ENCODE measurements around the gene SSH3.
A peak's percentile ranks its signal among the peaks of the same experiment; 100 is the strongest.

The SSH3 gene

GRCh38 chr11:67285541-67286498 is 17.5 kb upstream of the SSH3 start:
- H3K27ac ChIP-seq (ENCODE audit: low read length) = no peak overlapping the region

GRCh38 chr11:67286621-67287333 is 16.6 kb upstream of the SSH3 start:
- Histone ChIP-seq H3K9ac (ENCODE audit: low read length) (no peak overlapping the region), H3K27me3 (ENCODE audit: control insufficient read depth, insufficient read depth, low read length) (no peaks in the 10 kb centered on the region), H3K4me3 (ENCODE audit: low read length) (no peak overlapping the region), H3K27ac (ENCODE audit: low read length) (no peak overlapping the region), H3K36me3 (ENCODE audit: control insufficient read depth, low read depth, low read length) (peaks cover 39% of the 10 kb centered on the region), H3K9me3 (ENCODE audit: control insufficient read depth, low read depth, low read length) (no peaks in the 10 kb centered on the region), H3K4me1 (ENCODE audit: control insufficient read depth, low read depth, low read length) (peaks cover 9% of the 10 kb centered on the region)

More at GRCh38 chr11:67285541-67286498, 17.5 kb upstream of the SSH3 start:
- Histone ChIP-seq H3K9ac (ENCODE audit: low read length) (no peak overlapping the region), H3K9me3 (ENCODE audit: control insufficient read depth, low read depth, low read length) (no peaks in the 10 kb centered on the region), H3K4me1 (ENCODE audit: control insufficient read depth, low read depth, low read length) (peaks cover 9% of the 10 kb centered on the region), H3K36me3 (ENCODE audit: control insufficient read depth, low read depth, low read length) (peaks cover 45% of the 10 kb centered on the region), H3K4me3 (ENCODE audit: low read length) (no peak overlapping the region), H3K27me3 (ENCODE audit: control insufficient read depth, insufficient read depth, low read length) (no peaks in the 10 kb centered on the region)

GRCh38 chr11:67287355-67288197 is 15.8 kb upstream of the SSH3 start:
- Histone ChIP-seq H3K9ac (ENCODE audit: low read length) (peak overlapping the region; percentile 81), H3K9me3 (ENCODE audit: control insufficient read depth, low read depth, low read length) (no peaks in the 10 kb centered on the region), H3K4me1 (ENCODE audit: control insufficient read depth, low read depth, low read length) (peaks cover 9% of the 10 kb centered on the region), H3K27me3 (ENCODE audit: control insufficient read depth, insufficient read depth, low read length) (no peaks in the 10 kb centered on the region), H3K36me3 (ENCODE audit: control insufficient read depth, low read depth, low read length) (peaks cover 31% of the 10 kb centered on the region), H3K4me3 (ENCODE audit: low read length) (peak overlapping the region; percentile 81), H3K27ac (ENCODE audit: low read length) (peak overlapping the region; percentile 71)

- peak overlapping the region; percentile 71 for H3K27ac ChIP-seq (ENCODE audit: low read length)
- peak overlapping the region; percentile 81 for H3K4me3 ChIP-seq (ENCODE audit: low read length)
- H3K9me3 ChIP-seq (ENCODE audit: control insufficient read depth, low read depth, low read length) = no peaks in the 10 kb centered on the region
- H3K9ac ChIP-seq (ENCODE audit: low read length) = peak overlapping the region; percentile 81
- H3K27me3 ChIP-seq (ENCODE audit: control insufficient read depth, insufficient read depth, low read length) = no peaks in the 10 kb centered on the region
- peaks cover 9% of the 10 kb centered on the region for H3K4me1 ChIP-seq (ENCODE audit: control insufficient read depth, low read depth, low read length)
- H3K36me3 ChIP-seq (ENCODE audit: control insufficient read depth, low read depth, low read length) = peaks cover 29% of the 10 kb centered on the region
Observed at GRCh38 chr11:67288198-67288451, 15.2 kb upstream of the SSH3 start.

GRCh38 chr11:67288452-67289225 is 14.7 kb upstream of the SSH3 start:
- Histone ChIP-seq H3K27ac (ENCODE audit: low read length) (peak overlapping the region; percentile 71), H3K4me1 (ENCODE audit: control insufficient read depth, low read depth, low read length) (peaks cover 9% of the 10 kb centered on the region), H3K27me3 (ENCODE audit: control insufficient read depth, insufficient read depth, low read length) (no peaks in the 10 kb centered on the region), H3K9me3 (ENCODE audit: control insufficient read depth, low read depth, low read length) (no peaks in the 10 kb centered on the region), H3K9ac (ENCODE audit: low read length) (peak overlapping the region; percentile 81), H3K4me3 (ENCODE audit: low read length) (peak overlapping the region; percentile 81), H3K36me3 (ENCODE audit: control insufficient read depth, low read depth, low read length) (peaks cover 24% of the 10 kb centered on the region)

GRCh38 chr11:67289226-67289650 is 14.1 kb upstream of the SSH3 start, which contains the start of gene ANKRD13D:
Gene ANKRD13D, plus strand, starts transcription at chr11:67289303. Its CDS starts 158 bp downstream, at chr11:67289461.
- peak within 1 kb of the TSS; percentile 81 for H3K9ac ChIP-seq (ENCODE audit: low read length)
- H3K27me3 ChIP-seq (ENCODE audit: control insufficient read depth, insufficient read depth, low read length) = no peaks in the 10 kb centered on the region
- H3K27ac ChIP-seq (ENCODE audit: low read length) = peak within 1 kb of the TSS; percentile 71
- peak within 1 kb of the TSS; percentile 81 for H3K4me3 ChIP-seq (ENCODE audit: low read length)
- H3K9me3 ChIP-seq (ENCODE audit: control insufficient read depth, low read depth, low read length) = no peaks in the 10 kb centered on the region
- peaks cover 18% of the 10 kb centered on the region for H3K36me3 ChIP-seq (ENCODE audit: control insufficient read depth, low read depth, low read length)
- peaks cover 9% of the 10 kb centered on the region for H3K4me1 ChIP-seq (ENCODE audit: control insufficient read depth, low read depth, low read length)

- Histone ChIP-seq H3K27me3 (ENCODE audit: control insufficient read depth, insufficient read depth, low read length) (no peaks in the 10 kb centered on the region), H3K36me3 (ENCODE audit: control insufficient read depth, low read depth, low read length) (peaks cover 11% of the 10 kb centered on the region), H3K4me3 (ENCODE audit: low read length) (peak overlapping the region; percentile 66), H3K9ac (ENCODE audit: low read length) (peak overlapping the region; percentile 13), H3K27ac (ENCODE audit: low read length) (no peak overlapping the region), H3K4me1 (ENCODE audit: control insufficient read depth, low read depth, low read length) (peaks cover 9% of the 10 kb centered on the region), H3K9me3 (ENCODE audit: control insufficient read depth, low read depth, low read length) (no peaks in the 10 kb centered on the region)
Observed at GRCh38 chr11:67289651-67290479, 13.5 kb upstream of the SSH3 start.

- Histone ChIP-seq H3K9ac (ENCODE audit: low read length) (no peak overlapping the region), H3K4me3 (ENCODE audit: low read length) (no peak overlapping the region)
Observed at GRCh38 chr11:67290801-67291200, 12.5 kb upstream of the SSH3 start.

GRCh38 chr11:67291481-67292381 is 11.6 kb upstream of the SSH3 start:
- Histone ChIP-seq H3K4me1 (ENCODE audit: control insufficient read depth, low read depth, low read length) (peaks cover 9% of the 10 kb centered on the region), H3K27ac (ENCODE audit: low read length) (no peak overlapping the region), H3K9me3 (ENCODE audit: control insufficient read depth, low read depth, low read length) (no peaks in the 10 kb centered on the region), H3K27me3 (ENCODE audit: control insufficient read depth, insufficient read depth, low read length) (no peaks in the 10 kb centered on the region), H3K4me3 (ENCODE audit: low read length) (no peak overlapping the region), H3K36me3 (ENCODE audit: control insufficient read depth, low read depth, low read length) (peaks cover 7% of the 10 kb centered on the region), H3K9ac (ENCODE audit: low read length) (no peak overlapping the region)

More at GRCh38 chr11:67290801-67291200, 12.5 kb upstream of the SSH3 start:
- Histone ChIP-seq H3K27me3 (ENCODE audit: control insufficient read depth, insufficient read depth, low read length) (no peaks in the 10 kb centered on the region), H3K36me3 (ENCODE audit: control insufficient read depth, low read depth, low read length) (peaks cover 7% of the 10 kb centered on the region), H3K4me1 (ENCODE audit: control insufficient read depth, low read depth, low read length) (peaks cover 9% of the 10 kb centered on the region), H3K9me3 (ENCODE audit: control insufficient read depth, low read depth, low read length) (no peaks in the 10 kb centered on the region), H3K27ac (ENCODE audit: low read length) (no peak overlapping the region)
